Muscle of leg (tissue), 9 donors: Measurements from ENCODE around the gene SPINK4. TPM values are rescaled to one million over a fixed set of nuclear protein-coding genes. Genes with fewer than 3 reads are reported as not detected.

ENCODE experiments used
- polyA plus RNA-seq, 8 donors: library from polyadenylated mRNA; unstranded; fragments of 120-200 nt; gene quantifications; one replicate each; pipeline versions ENCODE4 v1.2.1 to v1.2.3, GENCODE V29; 2013; ENCODE audit warnings: inconsistent platforms in 1 of 8, low replicate concordance in 1 of 8; ENCODE audit not compliant: insufficient read length in 8 of 8, insufficient read depth in 1 of 8
- total RNA-seq: library from RNA; stranded (reverse); fragments of 120-200 nt; gene quantifications from one replicate; pipeline ENCODE4 v1.2.4, GENCODE V29; 2013

Gene SPINK4
- total and polyA plus RNA-seq, 9 donors = 0.28 to 0.58 (median 0.40) TPM; not detected in 5

Other genes with a start within 250 kb of the SPINK4 start
- gene APTX, start 238.5 kb upstream of the SPINK4 start, total RNA-seq = 23.5 TPM
- 10 to 100 TPM; 23.5 to 28.3 (median 24.6) TPM for gene APTX, start 238.5 kb upstream of the SPINK4 start, polyA plus RNA-seq
- 56.0 TPM for gene DNAJA1, start 214.9 kb upstream of the SPINK4 start, total RNA-seq
- gene DNAJA1, start 214.9 kb upstream of the SPINK4 start, polyA plus RNA-seq = 100 to 1,000 TPM in 4 of 8 donors, 10 to 100 TPM in 4; 83.3 to 138 (median 103) TPM
- gene SMU1, start 163.5 kb upstream of the SPINK4 start, total RNA-seq = 24.6 TPM
- gene SMU1, start 163.5 kb upstream of the SPINK4 start, polyA plus RNA-seq = 10 to 100 TPM; 14.1 to 20.3 (median 17.3) TPM
- gene B4GALT1, start 72.8 kb upstream of the SPINK4 start, total RNA-seq = 14.6 TPM
- gene B4GALT1, start 72.8 kb upstream of the SPINK4 start, polyA plus RNA-seq = 10 to 100 TPM; 32.0 to 62.7 (median 45.1) TPM
- gene BAG1, start 24.5 kb downstream of the SPINK4 start, total RNA-seq = 54.1 TPM
- 10 to 100 TPM; 72.8 to 94.4 (median 83.1) TPM for gene BAG1, start 24.5 kb downstream of the SPINK4 start, polyA plus RNA-seq
- 69.5 TPM for gene CHMP5, start 24.9 kb downstream of the SPINK4 start, total RNA-seq
- 10 to 100 TPM; 67.0 to 87.3 (median 73.2) TPM for gene CHMP5, start 24.9 kb downstream of the SPINK4 start, polyA plus RNA-seq
- gene NFX1, start 50.3 kb downstream of the SPINK4 start, total RNA-seq = 24.3 TPM
- 10 to 100 TPM; 21.9 to 28.9 (median 25.5) TPM for gene NFX1, start 50.3 kb downstream of the SPINK4 start, polyA plus RNA-seq
- 0.93 TPM for gene AQP7, start 162.4 kb downstream of the SPINK4 start, total RNA-seq
- 1 to 10 TPM; 1.1 to 4.4 (median 1.8) TPM for gene AQP7, start 162.4 kb downstream of the SPINK4 start, polyA plus RNA-seq
- 5.6 TPM for gene AQP3, start 207.4 kb downstream of the SPINK4 start, total RNA-seq
- gene AQP3, start 207.4 kb downstream of the SPINK4 start, polyA plus RNA-seq = 10 to 100 TPM in 2 of 8 donors, 1 to 10 TPM in 6; 5.6 to 14.0 (median 8.5) TPM
- gene NOL6, start 233.8 kb downstream of the SPINK4 start, total RNA-seq = 16.8 TPM
- 10 to 100 TPM; 21.3 to 30.0 (median 23.5) TPM for gene NOL6, start 233.8 kb downstream of the SPINK4 start, polyA plus RNA-seq